ENCODE results near the gene RAB3GAP2. TPM values are rescaled to one million over a fixed set of nuclear protein-coding genes. Genes with fewer than 3 reads are reported as not detected.

Gene RAB3GAP2
- total and polyA plus RNA-seq, 8 donors, result 34.9 to 43.8 (median 36.2) TPM

GRCh38 chr1:220275430-220275829 lies 3.2 kb upstream of the RAB3GAP2 start:
- Histone ChIP-seq H3K4me1 (peaks cover 10 to 19% of the 10 kb centered on the region in 2 donors), H3K27me3 (no peaks in the 10 kb centered on the region), H3K27ac (no peak overlapping the region), H3K4me3 (no peak overlapping the region), H3K36me3 (no peaks in the 10 kb centered on the region), H3K9me3 (no peaks in the 10 kb centered on the region)
- DNase-seq, result no peak
- no peak for ATAC-seq
- intact Hi-C loops (cut with DNase I), result no loop called here
- TF ChIP-seq CTCF (IDR thresholded peaks at IDR 0.05), result no peak

GRCh38 chr1:220274251-220274855 lies 2.1 kb upstream of the RAB3GAP2 start:
- TF ChIP-seq CTCF (IDR thresholded peaks at IDR 0.05), result no peak
- intact Hi-C loops (cut with DNase I), result no loop called here
- Histone ChIP-seq H3K27ac (no peak overlapping the region), H3K4me1 (peaks cover 14 to 30% of the 10 kb centered on the region in 2 donors), H3K36me3 (no peaks in the 10 kb centered on the region), H3K27me3 (no peaks in the 10 kb centered on the region), H3K4me3 (no peak overlapping the region), H3K9me3 (no peaks in the 10 kb centered on the region)
- DNase-seq (peak in 1 of 4 donors; percentile 49), ATAC-seq (no peak)

DNA sequence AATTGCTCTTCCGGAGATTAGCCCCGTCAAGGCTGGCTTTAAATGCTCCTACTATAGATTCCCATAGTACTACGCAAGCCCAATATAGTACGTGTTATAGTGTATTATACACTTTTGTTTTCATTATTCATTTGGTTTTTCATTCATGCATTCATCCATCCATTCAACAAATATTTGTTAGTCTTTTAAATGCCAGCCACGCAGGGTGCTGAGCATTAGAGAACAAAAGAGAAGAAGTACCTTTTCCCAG lies 513 bp upstream of the RAB3GAP2 start:
- Histone ChIP-seq H3K27ac (peak overlapping the region; percentile 87 to 88), H3K27me3 (no peaks in the 10 kb centered on the region), H3K4me1 (peaks cover 17 to 37% of the 10 kb centered on the region in 2 donors), H3K9me3 (no peaks in the 10 kb centered on the region), H3K4me3 (peak overlapping the region; percentile 79 to 84), H3K36me3 (peaks cover 0 to under 1% of the 10 kb centered on the region in 2 donors)
- TF ChIP-seq CTCF (IDR thresholded peaks at IDR 0.05), result no peak
- intact Hi-C loops (cut with DNase I), result no loop called here
- no peak for DNase-seq
- ATAC-seq, result no peak

DNA sequence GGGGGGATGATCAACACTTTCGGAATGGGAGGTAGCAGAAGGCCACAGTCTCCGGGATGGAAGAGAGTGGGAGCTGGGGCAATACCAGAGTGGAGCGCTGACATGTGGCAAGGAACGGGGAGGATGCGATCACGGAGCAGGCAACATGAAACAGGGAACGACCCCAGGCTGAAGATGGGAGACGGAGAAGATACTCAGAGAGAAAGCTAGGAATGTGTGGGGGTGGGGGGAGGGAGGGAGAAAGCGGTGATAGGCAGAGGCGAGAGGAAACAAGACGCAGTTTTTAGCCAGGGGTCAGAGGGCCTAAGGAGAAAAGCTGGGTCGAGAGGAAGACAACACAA lies 577 bp downstream of the RAB3GAP2 start:
- Histone ChIP-seq H3K4me3 (peak overlapping the region; percentile 79 to 84), H3K27ac (peak overlapping the region; percentile 87 to 88), H3K27me3 (no peaks in the 10 kb centered on the region), H3K36me3 (peaks cover 0 to 11% of the 10 kb centered on the region in 2 donors), H3K9me3 (no peaks in the 10 kb centered on the region), H3K4me1 (peaks cover 17 to 37% of the 10 kb centered on the region in 2 donors)
- ATAC-seq, result peak; percentile 27
- DNase-seq, result peak in 2 of 4 donors; percentile 30 to 42
- TF ChIP-seq CTCF (IDR thresholded peaks at IDR 0.05), result no peak
- intact Hi-C loops (cut with DNase I), result no loop called here

DNA sequence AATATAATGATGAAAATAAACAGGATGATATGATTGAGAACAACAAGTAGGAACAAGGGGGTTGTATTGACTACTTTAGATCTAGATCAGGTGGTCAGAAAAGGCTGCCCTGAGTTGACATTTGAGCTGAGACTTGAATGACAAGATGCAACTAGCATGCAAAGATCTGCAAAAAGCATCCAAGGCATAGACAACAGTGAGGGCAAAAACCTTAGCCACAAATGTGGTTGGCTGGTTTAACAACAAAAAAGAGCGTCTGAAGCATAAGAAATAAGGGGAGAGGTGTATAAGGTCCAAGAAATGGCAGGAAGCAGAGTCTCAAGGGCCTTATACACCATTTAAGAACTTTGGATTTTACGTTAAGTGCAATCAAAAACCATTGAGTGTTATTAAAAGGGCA lies 3.2 kb downstream of the RAB3GAP2 start:
- Histone ChIP-seq H3K36me3 (peaks cover 0 to 18% of the 10 kb centered on the region in 2 donors), H3K4me1 (peaks cover 17 to 37% of the 10 kb centered on the region in 2 donors), H3K27ac (no peak overlapping the region), H3K9me3 (no peaks in the 10 kb centered on the region), H3K4me3 (no peak overlapping the region), H3K27me3 (no peaks in the 10 kb centered on the region)
- DNase-seq, result no peak
- ATAC-seq, result no peak
- intact Hi-C loops (cut with DNase I), result no loop called here
- no peak for TF ChIP-seq CTCF (IDR thresholded peaks at IDR 0.05)
